Mucosa of gallbladder (tissue), 1 donor: ENCODE measurements around the gene CREB3L2. TPM values are rescaled to one million over a fixed set of nuclear protein-coding genes. Genes with fewer than 3 reads are reported as not detected.
A peak's percentile ranks its signal among the peaks of the same experiment; 100 is the strongest.
"Not testable (repeated sequence)": the region's sequence is repeated elsewhere in the genome, so short reads cannot be mapped to it uniquely, and the experiment has no call there.

Experiments used
- DNase-seq: peaks from one replicate; pipeline ENCODE4 v3.0.0-alpha.2; 2020; ENCODE audit warnings: low spot score
- total RNA-seq: library from RNA; stranded (reverse); gene quantifications from one replicate; pipeline ENCODE4 v1.2.1, GENCODE V29; 2021
- donor health status: DM: no; HTN: no; CAD: no.

Gene CREB3L2
- total RNA-seq, 1 donor from 2014 or later = 80.3 TPM

DNA sequence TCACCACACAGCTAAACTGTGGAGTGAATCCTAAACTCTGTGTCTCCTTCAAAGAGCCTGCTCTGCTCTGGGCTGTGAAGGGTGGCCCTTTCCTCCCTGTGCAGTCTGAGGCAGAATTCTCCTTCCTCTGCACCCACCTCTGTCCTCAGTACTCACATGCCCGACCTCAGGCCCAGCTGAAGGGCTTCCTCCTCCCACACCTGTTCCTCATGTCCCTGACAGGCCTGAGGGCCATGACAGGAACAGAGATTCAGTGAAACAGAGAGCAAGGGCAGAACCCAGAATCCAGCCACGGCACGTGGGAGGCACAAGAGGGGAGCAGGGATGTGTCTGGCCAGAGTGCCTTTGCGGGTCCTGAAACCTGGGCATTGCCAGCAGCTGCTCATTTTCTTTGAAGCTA lies 13.9 kb downstream of the CREB3L2 start:
- no peak for DNase-seq

DNA sequence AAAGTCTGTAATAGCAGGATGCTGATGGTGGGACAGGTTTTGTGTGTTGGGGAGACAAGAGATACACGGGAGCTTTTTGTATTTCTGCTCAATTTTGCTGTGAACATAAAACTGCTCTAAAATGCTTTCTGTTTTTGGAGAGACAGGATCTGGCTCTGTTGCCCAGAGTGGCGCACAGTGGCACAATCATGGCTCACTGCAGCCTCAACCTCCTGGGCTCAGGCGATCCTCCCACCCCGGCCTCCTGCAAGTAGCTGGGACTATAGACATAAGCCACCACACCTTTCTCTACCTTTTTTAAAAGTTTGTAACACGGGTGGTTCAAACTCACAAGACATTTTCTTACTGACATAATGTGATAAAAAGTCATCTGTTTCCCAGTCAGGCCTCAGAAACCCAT lies 14.3 kb downstream of the CREB3L2 start:
- no peak for DNase-seq

DNA sequence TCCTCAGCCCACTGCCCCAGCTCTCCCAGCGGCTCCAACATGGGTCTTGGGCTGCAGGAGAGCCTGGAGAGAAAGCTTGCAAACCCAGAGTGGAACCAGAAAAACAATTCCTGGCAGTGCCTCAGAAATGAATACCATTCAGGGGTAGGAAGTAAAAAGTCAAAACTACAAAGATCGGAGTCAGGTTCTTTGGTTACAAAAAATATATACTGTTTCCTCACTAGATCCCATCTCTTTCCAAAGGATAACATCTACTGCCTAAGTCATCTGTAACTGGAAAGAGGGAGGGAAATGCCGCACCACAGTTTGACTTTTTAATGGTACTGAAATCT lies 14.9 kb downstream of the CREB3L2 start:
- DNase-seq = no peak

DNA sequence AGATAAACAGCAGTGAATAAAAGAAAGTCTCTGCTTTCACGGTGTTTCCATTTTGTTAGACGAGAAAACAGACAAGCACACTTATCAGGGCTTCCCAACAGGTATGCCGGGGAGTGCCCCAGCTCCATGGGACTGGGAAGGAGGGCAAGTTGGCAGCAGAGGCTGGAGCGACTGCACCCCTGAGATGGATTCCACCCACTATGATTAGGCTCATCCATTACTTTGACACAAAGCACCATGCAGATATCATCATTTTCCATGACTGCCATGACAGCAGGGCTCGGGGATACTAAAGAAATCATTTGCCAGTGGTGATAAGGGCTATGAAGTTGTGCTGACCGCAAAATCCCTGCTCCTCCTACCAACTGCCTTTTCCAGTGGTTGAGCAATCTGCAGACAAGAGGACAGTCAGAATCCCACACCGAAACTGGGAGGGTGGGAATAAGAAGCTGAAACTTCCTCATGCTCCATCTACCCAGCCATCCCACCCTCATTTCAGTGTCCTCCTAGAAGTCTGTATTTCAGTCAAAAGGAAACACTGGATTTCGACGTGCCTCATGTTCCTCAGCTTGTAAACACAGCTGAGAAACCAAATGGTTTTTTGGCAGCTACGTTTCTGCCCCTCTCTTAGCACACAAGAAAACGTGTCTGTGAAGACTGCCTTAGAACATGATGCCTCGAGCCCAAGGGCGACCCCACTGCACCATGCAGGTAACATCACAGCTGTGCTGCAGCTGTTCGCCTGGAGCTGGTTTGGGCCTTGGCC lies 15.5 kb downstream of the CREB3L2 start:
- DNase-seq = no peak

DNA sequence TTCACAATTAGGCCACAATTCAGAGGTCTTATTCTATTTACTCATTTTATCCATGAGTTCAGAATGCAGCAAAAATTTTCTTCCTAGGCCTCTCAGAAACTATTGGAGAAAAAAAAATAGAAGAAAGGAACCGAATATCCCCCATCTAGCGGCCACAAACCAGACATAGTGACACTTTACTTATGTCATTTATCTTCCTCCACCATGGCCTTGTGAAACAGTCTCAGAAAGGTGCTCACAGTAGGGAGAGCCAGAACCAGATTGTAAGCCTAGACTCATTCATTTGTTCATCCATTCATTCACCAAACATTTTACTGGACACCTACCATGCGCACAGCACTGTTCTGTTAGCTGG lies 16.0 kb downstream of the CREB3L2 start:
- DNase-seq = no peak

DNA sequence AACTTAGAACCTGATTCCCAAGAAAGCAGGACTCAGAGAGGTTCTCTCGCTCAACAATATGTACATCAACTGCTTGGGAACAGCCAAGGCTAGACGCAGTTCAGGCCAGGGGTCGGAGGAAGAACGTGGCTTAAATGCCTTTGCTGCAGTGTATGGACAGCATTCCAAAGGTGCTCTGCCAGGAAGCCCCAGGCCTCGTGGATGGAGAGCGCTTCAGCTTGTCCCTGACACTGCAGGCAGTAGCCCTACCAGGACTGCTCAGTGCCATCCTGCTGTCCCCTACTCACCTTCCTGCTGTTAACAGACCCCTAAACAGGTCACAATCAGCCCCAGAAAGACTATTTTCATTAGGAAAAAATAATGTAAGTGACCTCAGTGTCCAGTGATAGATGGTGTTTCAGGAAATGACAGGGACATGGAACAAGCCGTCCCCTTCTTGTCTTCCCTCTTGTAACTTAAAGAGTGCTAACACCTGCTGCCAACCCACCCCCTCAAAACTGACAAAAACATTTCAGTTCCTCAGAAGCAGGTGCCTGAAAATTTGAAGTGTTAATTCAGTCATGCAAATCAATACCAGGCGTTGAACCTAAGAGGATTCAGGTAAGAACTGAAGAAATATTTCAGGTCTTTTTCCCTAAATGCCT lies 16.5 kb downstream of the CREB3L2 start:
- DNase-seq = no peak

DNA sequence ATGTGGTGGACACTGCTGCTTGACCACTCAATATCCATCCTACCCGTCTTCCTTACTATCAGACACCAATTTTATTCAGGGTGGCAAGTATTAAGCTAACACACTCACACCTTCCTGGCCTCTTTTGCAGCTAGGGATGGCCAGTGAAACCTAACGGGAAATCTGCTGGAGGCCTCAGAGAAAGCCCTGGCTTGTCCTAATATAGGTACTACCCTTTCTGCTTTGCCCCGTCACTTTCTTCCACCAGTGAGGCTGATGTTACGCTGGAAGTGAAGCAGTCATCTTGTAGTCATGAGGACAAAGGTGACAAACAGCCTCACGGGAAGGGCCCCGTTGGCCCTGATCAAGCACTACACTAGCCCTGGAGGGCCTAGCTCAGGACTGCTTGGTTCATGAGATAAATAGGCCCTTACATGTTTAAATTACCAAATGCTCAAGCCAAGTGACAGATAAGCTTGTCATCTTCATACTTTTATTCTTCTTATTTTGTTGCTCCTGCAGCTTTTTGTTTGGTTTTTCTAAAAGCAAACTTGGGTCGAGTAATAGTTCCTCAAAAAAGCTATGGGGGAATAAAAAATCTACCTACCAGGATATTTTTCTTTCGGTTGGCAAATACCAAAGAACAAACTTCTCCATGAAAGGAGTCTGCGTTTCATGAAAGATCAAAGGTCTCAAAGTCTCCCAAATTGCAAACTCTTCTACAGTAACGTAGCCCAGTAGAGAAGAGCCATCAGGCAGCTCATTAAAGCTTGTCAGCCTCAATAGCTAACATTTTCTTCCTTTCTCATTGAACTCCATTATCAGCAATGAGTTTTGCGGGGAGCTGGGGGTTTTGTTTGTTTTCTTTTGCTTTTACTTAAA lies 17.5 kb downstream of the CREB3L2 start:
- DNase-seq = no peak

DNA sequence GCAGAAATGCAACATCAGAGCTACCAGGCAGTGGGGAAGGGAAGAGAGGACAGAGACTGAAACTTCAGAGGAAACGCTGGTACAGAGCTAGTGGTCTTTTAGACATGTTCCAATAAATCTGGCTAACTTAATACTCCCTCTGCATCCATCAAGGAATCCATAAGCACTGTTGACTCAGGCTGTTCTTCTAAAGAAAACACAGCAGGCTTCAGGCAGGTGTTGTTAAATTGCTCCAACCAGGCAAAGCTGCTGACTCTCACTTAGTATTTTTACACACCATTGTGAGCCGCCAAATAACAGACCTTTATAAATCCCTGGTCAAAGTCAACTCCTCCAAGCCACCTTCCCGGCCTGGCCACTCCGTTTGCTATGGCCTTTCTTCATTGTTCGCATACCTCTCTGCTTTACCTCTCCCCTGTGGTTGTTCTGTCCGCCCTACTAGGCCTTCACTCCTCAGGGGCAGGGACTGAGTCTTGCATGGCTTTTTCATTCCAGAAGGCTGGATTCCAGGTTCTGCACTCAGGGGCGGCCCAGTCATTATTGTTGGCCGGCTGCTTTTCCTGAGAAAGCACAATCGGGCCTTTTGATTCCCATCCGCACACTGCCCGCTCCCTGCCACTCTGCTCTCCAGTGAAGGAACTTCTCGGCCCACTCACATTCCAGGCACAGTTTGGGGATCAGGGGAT lies 18.4 kb downstream of the CREB3L2 start:
- DNase-seq = no peak

DNA sequence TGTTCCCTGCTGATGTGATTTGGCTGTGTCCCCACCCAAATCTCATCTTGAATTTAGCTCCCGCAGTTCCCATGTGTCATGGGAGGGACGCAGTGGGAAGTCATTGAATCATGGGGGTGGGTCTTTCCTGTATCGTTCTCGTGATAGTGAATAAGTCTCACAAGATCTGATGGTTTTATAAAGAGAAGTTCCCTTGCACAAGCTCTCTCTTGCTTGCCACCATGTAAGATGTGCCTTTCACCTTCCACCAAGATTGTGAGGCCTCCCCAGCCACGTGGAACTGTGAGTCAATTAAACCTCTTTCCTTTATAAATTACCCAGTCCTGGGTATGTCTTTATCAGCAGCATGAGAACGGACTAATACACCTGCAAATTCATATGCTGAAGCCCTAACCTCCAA lies 19.5 kb downstream of the CREB3L2 start:
- not testable (repeated sequence) for DNase-seq

DNA sequence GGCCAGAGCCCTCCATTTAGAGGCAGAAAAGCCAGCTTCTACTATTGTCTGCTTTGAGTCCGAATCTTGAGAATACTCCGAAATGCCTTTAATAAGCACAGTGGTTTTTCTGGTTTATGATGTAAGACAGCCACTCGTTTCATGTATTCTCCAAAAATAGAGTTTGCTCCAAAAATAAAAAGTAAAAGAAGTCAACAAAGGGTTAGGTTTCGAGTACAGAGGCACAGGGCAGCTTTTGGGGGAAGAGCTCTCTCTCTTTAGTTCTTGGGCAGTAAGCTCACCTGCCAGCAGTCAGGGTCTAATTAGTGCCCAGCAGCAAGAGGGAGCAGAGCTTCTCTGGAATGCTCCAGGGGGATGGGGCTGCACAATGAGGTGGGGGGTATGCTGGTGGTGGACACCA lies 20.2 kb downstream of the CREB3L2 start:
- no peak for DNase-seq

DNA sequence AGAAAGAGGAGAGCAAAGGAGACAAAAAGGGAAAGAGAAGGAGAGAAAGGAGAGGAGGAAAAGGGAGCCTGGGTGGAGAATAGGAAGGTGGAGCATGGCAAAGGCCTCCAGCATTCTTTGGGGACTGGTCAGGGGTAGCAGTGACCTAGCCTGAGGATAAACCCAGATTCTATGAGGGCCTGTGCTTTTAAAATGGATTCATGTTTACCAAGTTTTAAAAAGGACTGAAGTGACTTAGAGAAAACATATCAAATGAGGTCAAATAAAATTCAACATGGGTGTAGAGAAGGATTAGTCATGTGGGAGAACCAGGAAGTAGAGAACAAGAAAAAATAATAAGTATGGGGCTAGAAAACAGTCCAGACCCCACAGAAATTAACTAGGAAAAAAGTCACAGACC lies 20.7 kb downstream of the CREB3L2 start:
- no peak for DNase-seq

DNA sequence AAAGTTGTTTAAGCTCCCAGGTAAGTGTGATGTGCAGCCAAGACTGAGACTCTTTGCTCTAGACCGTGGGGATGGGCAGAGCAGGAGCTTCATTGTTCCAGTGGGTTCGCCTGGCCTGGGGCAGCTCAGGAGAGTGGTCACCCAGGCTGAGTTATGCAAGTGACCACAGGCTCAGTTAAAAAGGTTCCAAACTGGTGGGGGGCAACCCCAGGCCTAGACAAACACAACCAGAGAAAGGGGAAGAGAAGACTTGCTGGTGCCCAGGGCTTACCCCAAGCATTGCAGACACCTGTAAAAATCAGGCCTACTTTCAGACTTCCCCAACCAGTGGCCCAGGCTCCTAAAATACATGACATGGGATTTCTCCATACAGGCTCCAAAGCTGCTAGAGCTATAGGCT lies 21.6 kb downstream of the CREB3L2 start:
- no peak for DNase-seq

DNA sequence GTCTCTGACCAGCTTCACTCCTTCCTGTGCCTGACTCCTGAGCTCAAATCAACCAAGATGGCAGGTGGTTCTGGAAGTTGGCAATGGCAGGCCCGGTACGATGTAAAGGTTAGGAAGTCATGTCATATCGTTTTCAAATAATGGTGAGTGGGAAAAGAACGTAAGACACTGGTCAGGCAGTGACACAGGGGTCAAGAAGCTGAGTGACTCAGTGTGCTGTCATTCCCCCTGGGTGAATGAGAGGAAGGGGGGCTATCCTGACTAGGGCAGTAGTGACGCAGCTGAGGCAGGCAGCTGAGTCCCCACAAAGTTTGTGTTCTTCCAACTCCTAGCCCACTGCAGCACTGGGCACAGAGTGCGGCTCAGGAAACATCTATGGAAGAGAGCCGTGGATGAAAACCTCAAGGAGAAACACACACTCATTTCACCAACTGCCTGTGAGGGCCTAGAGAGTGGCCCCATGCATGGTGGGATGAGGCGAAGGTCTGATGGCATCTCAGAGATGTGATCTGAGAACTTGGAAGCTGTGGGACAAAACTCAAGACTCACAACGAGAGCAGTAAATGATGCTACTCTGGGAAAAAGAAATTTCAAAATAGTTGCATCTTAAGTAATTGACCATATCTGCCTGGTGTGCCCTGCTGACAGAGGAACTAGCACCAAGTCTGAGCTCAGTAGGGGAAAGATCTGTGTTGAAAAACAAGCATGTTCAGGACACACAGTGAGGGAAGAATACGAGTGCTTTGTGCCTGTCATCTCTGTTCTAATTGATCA lies 23.2 kb downstream of the CREB3L2 start:
- no peak for DNase-seq

DNA sequence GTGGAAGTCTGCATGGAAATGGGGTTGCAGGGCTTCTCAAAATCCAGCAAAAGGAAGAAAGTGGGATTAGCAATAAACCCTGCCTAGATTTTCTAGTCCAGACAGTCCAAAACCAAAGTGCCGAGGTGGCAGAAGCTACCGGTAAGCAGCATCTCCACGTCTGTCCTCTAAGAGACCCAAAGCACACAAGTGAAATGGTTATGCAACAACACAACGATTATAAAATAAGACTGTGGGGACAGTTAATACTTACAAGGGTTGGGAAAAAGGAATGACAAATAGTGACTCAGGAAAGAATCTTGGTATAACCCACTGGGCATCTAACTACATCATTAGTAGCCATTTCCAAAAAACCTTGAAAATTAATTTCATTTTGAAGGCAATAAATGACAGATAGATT lies 24.7 kb downstream of the CREB3L2 start:
- DNase-seq = no peak

DNA sequence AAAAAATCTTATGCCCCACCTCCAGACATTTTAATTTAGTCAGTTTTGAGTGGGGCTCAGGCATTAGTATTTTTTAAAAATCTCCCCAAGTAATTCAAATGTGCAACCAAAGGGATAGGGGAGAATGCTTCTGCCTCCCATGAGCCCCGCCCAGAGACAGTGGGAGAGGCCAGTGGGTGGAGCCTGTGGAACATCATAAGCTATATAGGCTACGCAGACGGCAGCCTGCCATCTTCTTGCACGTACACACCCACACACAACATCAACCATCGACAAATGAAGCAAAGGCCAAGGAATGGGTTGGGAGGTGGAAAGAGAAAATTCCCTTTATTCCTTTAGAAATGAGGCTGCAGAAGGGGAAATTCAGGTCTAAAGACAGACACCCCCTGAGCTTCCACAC lies 25.2 kb downstream of the CREB3L2 start:
- DNase-seq = no peak

DNA sequence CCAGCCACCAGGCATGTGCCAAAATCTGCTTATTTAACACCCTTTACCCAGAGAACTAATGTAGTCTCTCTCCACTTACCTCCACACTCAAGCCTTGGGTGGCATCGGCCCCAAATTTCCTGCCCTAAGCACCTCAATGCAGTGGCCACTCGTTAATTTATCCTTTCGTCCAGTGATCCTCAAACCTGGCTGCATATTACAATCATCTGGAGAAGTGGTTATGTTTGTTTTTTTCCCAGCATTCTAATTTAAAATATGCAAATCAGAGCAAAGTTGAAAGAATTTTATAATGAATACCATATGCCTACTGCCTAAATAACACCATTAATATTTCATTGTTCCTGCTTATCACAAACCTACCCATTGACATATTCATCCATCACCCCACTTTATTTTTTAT lies 25.7 kb downstream of the CREB3L2 start:
- DNase-seq = no peak

DNA sequence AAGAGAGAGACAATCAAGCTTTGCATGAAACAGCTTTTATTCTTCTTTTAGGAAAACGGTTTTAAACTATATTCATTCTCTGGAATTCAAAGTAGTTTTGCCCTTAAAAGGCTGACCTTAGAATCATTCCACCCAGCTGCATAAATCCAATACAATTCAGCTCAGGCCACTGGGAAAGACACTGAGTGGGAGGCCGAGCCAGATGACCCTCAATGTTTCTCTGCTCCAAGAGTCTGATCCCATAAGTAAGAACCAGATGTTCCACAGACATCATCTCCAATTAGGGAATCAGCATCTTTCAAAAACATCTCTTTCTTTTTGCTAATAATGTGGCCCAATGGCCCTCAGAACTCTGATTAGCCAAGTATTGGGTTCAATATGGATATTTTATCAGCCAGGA lies 26.1 kb downstream of the CREB3L2 start:
- DNase-seq = no peak

DNA sequence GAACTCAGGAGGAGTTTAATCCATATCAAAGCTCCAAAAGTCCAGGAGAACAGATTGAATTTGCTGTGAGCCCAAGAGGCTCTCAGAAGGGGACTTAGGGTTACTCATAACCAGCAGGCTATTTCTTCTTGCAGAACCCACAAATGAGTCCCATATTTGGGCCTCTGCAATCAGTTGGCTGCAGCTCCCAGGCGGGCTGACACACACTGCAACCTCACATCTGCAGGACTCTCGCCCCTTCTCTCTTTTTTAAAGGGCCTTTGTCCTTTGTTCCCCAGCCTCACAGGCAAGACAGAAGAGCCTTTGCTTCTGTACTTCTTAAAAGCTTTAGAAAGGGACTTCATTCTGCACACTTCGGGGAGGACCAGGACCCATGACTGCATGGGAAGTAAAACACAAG lies 26.7 kb downstream of the CREB3L2 start:
- DNase-seq = no peak

DNA sequence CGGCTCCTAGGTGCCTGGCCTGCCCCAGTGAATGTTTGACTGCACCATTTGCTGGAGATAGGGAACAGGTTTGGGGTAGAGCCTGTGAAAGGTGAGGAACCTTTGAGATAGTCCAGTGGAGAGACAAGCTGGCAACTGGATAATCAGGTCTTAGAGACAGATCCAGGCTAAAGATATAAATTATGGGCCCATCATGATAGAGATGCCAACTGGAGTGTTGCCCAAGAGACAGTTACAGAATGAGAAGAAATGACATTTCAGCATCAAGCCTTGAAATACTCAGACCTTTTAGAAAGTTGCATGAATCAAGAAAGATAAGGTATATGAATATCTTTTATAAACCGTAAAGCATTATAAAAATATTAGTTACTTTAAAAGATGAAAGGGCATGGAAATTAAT lies 27.1 kb downstream of the CREB3L2 start:
- DNase-seq = no peak

DNA sequence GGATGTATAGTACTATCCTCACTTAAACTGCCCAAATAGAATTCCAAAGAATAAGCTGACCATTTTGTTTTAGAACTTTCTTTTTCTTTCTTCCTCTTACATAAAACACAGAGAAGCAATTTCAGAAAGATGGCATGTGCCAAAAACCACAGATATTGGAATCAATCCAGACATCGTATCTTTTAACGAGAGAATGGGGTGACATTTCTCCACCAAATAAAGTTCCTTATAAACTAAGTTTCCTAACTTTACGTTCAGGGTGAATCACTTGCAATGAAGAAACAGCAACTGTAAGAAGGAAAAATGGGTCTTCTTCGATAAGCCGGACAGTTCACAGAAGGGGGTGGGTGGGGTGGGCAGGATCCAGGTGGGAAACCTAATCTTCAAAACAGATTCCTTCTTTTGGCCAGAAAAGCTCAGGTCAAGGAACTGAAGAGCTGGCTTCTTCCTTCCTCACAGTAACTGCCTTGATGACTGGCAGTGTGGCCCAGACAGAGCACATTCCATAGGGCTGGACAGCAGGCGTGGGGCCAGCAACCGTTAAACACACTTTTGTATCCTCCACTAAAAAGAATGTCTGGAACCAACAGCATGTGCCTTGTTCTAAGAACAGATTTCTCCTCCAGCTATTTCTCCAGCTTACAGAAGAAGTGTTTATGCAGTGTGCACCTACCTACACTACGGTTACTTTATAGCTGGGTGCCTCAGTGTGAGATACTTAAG lies 31.5 kb downstream of the CREB3L2 start:
- DNase-seq = peak; percentile 62

DNA sequence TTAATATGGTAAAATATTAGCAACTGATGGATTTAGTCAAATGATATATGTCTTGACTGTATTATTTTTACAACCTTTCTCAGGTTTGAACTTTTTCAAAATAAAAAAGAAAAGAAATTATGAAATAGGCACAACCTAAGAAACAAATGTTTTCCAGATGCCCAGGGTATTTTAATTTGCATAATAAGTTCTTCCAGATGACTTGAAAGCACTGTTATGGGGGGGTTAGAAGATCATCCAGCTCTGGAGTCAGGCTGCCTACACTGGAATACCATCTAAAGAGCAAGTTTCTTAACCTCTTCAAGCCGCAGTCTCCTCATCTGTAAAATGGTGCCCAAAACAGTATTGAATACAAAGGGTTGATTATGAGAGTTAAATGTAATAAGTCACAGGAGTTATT lies 32.1 kb downstream of the CREB3L2 start:
- DNase-seq = no peak
